Sigmoid colon (tissue), 4 donors: ENCODE measurements around the gene HIGD1A.

Experiments used
- CTCF ChIP-seq, 4 experiments: fragments of 450-650 bp in 3 of 4; fragments of 200-600 bp in 1 of 4; IDR thresholded peaks; one replicate each; pipeline ENCODE4 v1.5.1; 2016 to 2019; ENCODE audit warnings: antibody characterized with exemption in 4 of 4, mild to moderate bottlenecking in 3 of 4, moderate library complexity in 2 of 4
- POLR2A ChIP-seq, 2 donors: fragments of 450-650 bp; IDR thresholded peaks; one replicate each; pipeline ENCODE4 v1.6.1; 2016; ENCODE audit warnings: antibody characterized with exemption in 2 of 2, mild to moderate bottlenecking in 2 of 2, moderate library complexity in 2 of 2
- POLR2AphosphoS5 ChIP-seq, 4 donors: sonication (generic); formaldehyde crosslinking; IDR thresholded peaks; one replicate each; pipeline ENCODE4 v1.6.1; 2017; ENCODE audit warnings: antibody characterized with exemption in 4 of 4

- TF ChIP-seq CTCF (IDR thresholded peaks at IDR 0.05), result no peak
- no peak for TF ChIP-seq POLR2A (IDR thresholded peaks at IDR 0.05)
- no peak for TF ChIP-seq POLR2AphosphoS5 (IDR thresholded peaks at IDR 0.05)
Observed at GRCh38 chr3:42838571-42838970, 34.3 kb upstream of the HIGD1A start.
